ENCODE results near the gene PACRG. TPM values are rescaled to one million over a fixed set of nuclear protein-coding genes. Genes with fewer than 3 reads are reported as not detected.

Gene PACRG
- total and polyA plus RNA-seq, 10 of the 15 experiments (the other 5 are each of a cell fraction or from before 2014, with no cell fraction given), result not detected

GRCh38 chr6:163306000-163306399 is 578.2 kb downstream of the PACRG start:
- Histone ChIP-seq H3K4me1 (ENCODE audit: control insufficient read depth, insufficient read depth, low read length) (no peaks in the 10 kb centered on the region), H3K9me3 (replicated peaks; ENCODE audit: control insufficient read depth, insufficient read depth, low read length) (no peaks in the 10 kb centered on the region), H3K36me3 (ENCODE audit: control insufficient read depth in 2 of 2, insufficient read depth in 2 of 2, low read length in 1 of 2) (no peaks in the 10 kb centered on the region), H3K27me3 (replicated peaks in 1 of 2; ENCODE audit: control insufficient read depth in 2 of 2, insufficient read depth in 2 of 2, low read length in 1 of 2) (no peaks in the 10 kb centered on the region; a peak in 1 of 4 replicates), H4K20me1 (ENCODE audit: control insufficient read depth, insufficient read depth) (no peaks in the 10 kb centered on the region), H3K4me3 (no peak overlapping the region), H3K27ac (ENCODE audit: control insufficient read depth, insufficient read depth) (no peak overlapping the region), H3K4me2 (ENCODE audit: control insufficient read depth, insufficient read depth) (no peak overlapping the region), H3K9ac (ENCODE audit: control insufficient read depth, insufficient read depth, low read length) (no peak overlapping the region), H2AFZ (ENCODE audit: control insufficient read depth, low read depth, low read length) (no peak overlapping the region), H3K79me2 (ENCODE audit: control insufficient read depth, insufficient read depth, low read length) (no peaks in the 10 kb centered on the region)
- 2% methylated on average over 2 of the region's 2 CpGs for WGBS (ENCODE audit: insufficient coverage, insufficient replicate concordance, low lambda C conversion rate, missing lambda C conversion rate)
- BruUV-seq (replicated peaks), result no TSS peak
- intact Hi-C loops (cut with micrococcal nuclease; ENCODE audit: unreplicated experiment) (no loop called here), in situ Hi-C loops (cut with MboI) (no loop called here)
- ChIA-PET SMC1A (ENCODE audit: uncharacterized antibody, unreplicated experiment) (interaction anchor here (0.8 kb wide), 1 partner anchor 11 kb away, joined by 3 read pairs; no protein-coding TSS in a partner anchor), CTCF (no interaction called here), RAD21 (ENCODE audit: unreplicated experiment) (no interaction called here), POLR2A (no interaction called here)
- FAIRE-seq (no peak), ATAC-seq (no peak), DNase-seq (ENCODE audit: low read depth, low spot score) (no peak)
- TF ChIP-seq RAD21 (IDR thresholded peaks at IDR 0.05; ENCODE audit: insufficient read depth, low read depth, low read length), result no peak
- no peak for TF ChIP-seq E4F1 (IDR thresholded peaks at IDR 0.05; ENCODE audit: borderline replicate concordance, partially characterized antibody)
- TF ChIP-seq EZH2 (IDR thresholded peaks at IDR 0.05; ENCODE audit: borderline replicate concordance, control insufficient read depth, low read depth, low read length), result no peak
- no peak for TF ChIP-seq NR2C2 (IDR thresholded peaks at IDR 0.05; ENCODE audit: borderline replicate concordance, control insufficient read depth, insufficient read length, low read depth)
- TF ChIP-seq IRF5 (IDR thresholded peaks at IDR 0.05; ENCODE audit: borderline replicate concordance), result no peak
- TF ChIP-seq USF1 (IDR thresholded peaks at IDR 0.05; ENCODE audit: borderline replicate concordance, extremely low read length, insufficient read depth, low read depth, low read length), result no peak
- no peak for TF ChIP-seq TCF12 (IDR thresholded peaks at IDR 0.05; ENCODE audit: low read depth, low read length)
- no peak for TF ChIP-seq RCOR1 (conservative IDR thresholded peaks at IDR 0.05; ENCODE audit: low read depth, low read length)
- no peak for TF ChIP-seq IRF3 (IDR thresholded peaks at IDR 0.05)
- TF ChIP-seq YY1 (IDR thresholded peaks at IDR 0.05; ENCODE audit: low read depth, low read length), result no peak
- TF ChIP-seq WRNIP1 (IDR thresholded peaks at IDR 0.05; ENCODE audit: borderline replicate concordance, low read depth, low read length), result no peak
- TF ChIP-seq IKZF1 (conservative IDR thresholded peaks at IDR 0.05), result no peak
- TF ChIP-seq E2F4 (IDR thresholded peaks at IDR 0.05; ENCODE audit: low read depth, low read length), result no peak
- no peak for TF ChIP-seq TAF1 (IDR thresholded peaks at IDR 0.05; ENCODE audit: borderline replicate concordance, low read depth, low read length)
- TF ChIP-seq NFYB (IDR thresholded peaks at IDR 0.05; ENCODE audit: insufficient read depth, low read depth, low read length), result no peak
- TF ChIP-seq NRF1 (conservative IDR thresholded peaks at IDR 0.05; ENCODE audit: low read depth, low read length), result no peak
- no peak for TF ChIP-seq RELA (IDR thresholded peaks at IDR 0.05; ENCODE audit: borderline replicate concordance, partially characterized antibody)
